GM23338 (cell line): ENCODE data around the gene BATF3. TPM values are rescaled to one million over a fixed set of nuclear protein-coding genes. Genes with fewer than 3 reads are reported as not detected.

Experiments
- ATAC-seq: fragments of 200-7000 bp; cut with Tn5 transposase; 3 replicates; pipeline ENCODE4 v1.9.1; 2020
- DNase-seq: peaks from one replicate; pipeline ENCODE4 v3.0.0-alpha.2; 2015; ENCODE audit warnings: low spot score
- H2AFZ ChIP-seq: fragments of 200-600 bp; sonication (generic); 2 replicates; pipeline ENCODE4 v1.8.0; 2016; ENCODE audit warnings: antibody characterized with exemption, mild to moderate bottlenecking, moderate library complexity
- H3F3A ChIP-seq: fragments of 200-600 bp; sonication (generic); replicated peaks from 2 replicates; pipeline ENCODE4 v1.8.0; 2017; ENCODE audit warnings: antibody characterized with exemption, mixed run types, low read depth
- H3K27ac ChIP-seq: fragments of 200-600 bp; sonication (generic); 2 replicates; pipeline ENCODE4 v1.6.1; 2016; ENCODE audit warnings: low read depth
- H3K27me3 ChIP-seq: fragments of 200-600 bp; sonication (generic); 2 replicates; pipeline ENCODE4 v1.8.0; 2016; ENCODE audit warnings: mild to moderate bottlenecking, mixed run types, moderate library complexity; ENCODE audit not compliant: insufficient read depth
- H3K36me3 ChIP-seq: fragments of 200-600 bp; sonication (generic); 2 replicates; pipeline ENCODE4 v1.8.0; 2016; ENCODE audit warnings: mild to moderate bottlenecking; ENCODE audit not compliant: insufficient read depth
- H3K4me1 ChIP-seq: fragments of 200-600 bp; sonication (generic); 2 replicates; pipeline ENCODE4 v1.8.0; 2016; ENCODE audit warnings: mild to moderate bottlenecking, moderate library complexity; ENCODE audit not compliant: insufficient read depth
- H3K4me2 ChIP-seq: fragments of 200-600 bp; sonication (generic); 2 replicates; pipeline ENCODE4 v1.7.1; 2017; ENCODE audit warnings: mixed run types
- H3K4me3 ChIP-seq: fragments of 200-600 bp; sonication (generic); 2 replicates; pipeline ENCODE4 v1.6.1; 2016; ENCODE audit warnings: mixed run types
- H3K79me2 ChIP-seq: fragments of 200-600 bp; sonication (generic); replicated peaks from 2 replicates; pipeline ENCODE4 v1.8.0; 2017; ENCODE audit warnings: mild to moderate bottlenecking; ENCODE audit not compliant: insufficient read depth
- H3K9me2 ChIP-seq: fragments of 200-600 bp; sonication (generic); 2 replicates; pipeline ENCODE4 v1.8.0; 2017; ENCODE audit not compliant: insufficient read depth
- H4K20me1 ChIP-seq: fragments of 200-600 bp; sonication (generic); replicated peaks from 2 replicates; pipeline ENCODE4 v1.8.0; 2017; ENCODE audit warnings: mild to moderate bottlenecking; ENCODE audit not compliant: insufficient read depth
- H3K27ac Mint-ChIP-seq: 2 replicates; pipeline ENCODE4 v1.8.0; 2020; ENCODE audit warnings: inconsistent platforms, mild to moderate bottlenecking, moderate library complexity, mixed read lengths
- H3K27me3 Mint-ChIP-seq: 3 replicates; pipeline ENCODE4 v1.8.0; 2022; ENCODE audit warnings: low read depth, mild to moderate bottlenecking, moderate library complexity, mixed read lengths, inconsistent platforms; ENCODE audit not compliant: insufficient read depth, poor library complexity
- H3K36me3 Mint-ChIP-seq: 3 replicates; pipeline ENCODE4 v1.8.0; 2021; ENCODE audit warnings: low read depth, mild to moderate bottlenecking, inconsistent platforms, moderate library complexity, mixed read lengths
- H3K4me1 Mint-ChIP-seq: 3 replicates; pipeline ENCODE4 v1.8.0; 2020; ENCODE audit warnings: mild to moderate bottlenecking, inconsistent platforms, mixed read lengths
- H3K4me3 Mint-ChIP-seq: 3 replicates; pipeline ENCODE4 v1.8.0; 2021; ENCODE audit warnings: moderate library complexity, mild to moderate bottlenecking, inconsistent platforms, mixed read lengths
- H3K9me3 Mint-ChIP-seq: 3 replicates; pipeline ENCODE4 v1.8.0; 2020; ENCODE audit warnings: moderate library complexity, mild to moderate bottlenecking, inconsistent platforms, mixed read lengths
- CREB1 ChIP-seq: fragments of 250-450 bp; sonication (Bioruptor Pico); IDR thresholded peaks from 2 replicates; pipeline ENCODE4 v1.5.0; 2020; ENCODE audit warnings: low read depth, mild to moderate bottlenecking, moderate library complexity
- EZH2 ChIP-seq: fragments of 200-600 bp; sonication (generic); IDR thresholded peaks from one replicate; pipeline ENCODE4 v1.8.0; 2017; ENCODE audit warnings: antibody characterized with exemption, mild to moderate bottlenecking, low read depth; ENCODE audit not compliant: unreplicated experiment
- EZH2phosphoT487 ChIP-seq: fragments of 200-600 bp; sonication (generic); IDR thresholded peaks from one replicate; pipeline ENCODE4 v1.8.1; 2018; ENCODE audit warnings: antibody characterized with exemption; ENCODE audit not compliant: unreplicated experiment
- JUNB ChIP-seq: IDR thresholded peaks from one replicate; pipeline ENCODE4 v1.6.1; 2016; ENCODE audit warnings: antibody characterized with exemption; ENCODE audit not compliant: unreplicated experiment
- NANOG ChIP-seq: IDR thresholded peaks from 2 replicates; pipeline ENCODE4 v1.6.1; 2016; ENCODE audit warnings: antibody characterized with exemption, borderline replicate concordance
- POLR2AphosphoS5 ChIP-seq: IDR thresholded peaks from 2 replicates; pipeline ENCODE4 v1.6.1; 2016; ENCODE audit warnings: antibody characterized with exemption, low read depth
- ZNF114 ChIP-seq: fragments of 250-450 bp; sonication (Bioruptor Pico); IDR thresholded peaks from 2 replicates; pipeline ENCODE4 v1.5.0; 2020; ENCODE audit warnings: mild to moderate bottlenecking, moderate library complexity
- ZNF331 ChIP-seq: fragments of 250-450 bp; sonication (Bioruptor Pico); IDR thresholded peaks from 2 replicates; pipeline ENCODE4 v1.5.0; 2020; ENCODE audit warnings: low read depth, mild to moderate bottlenecking, moderate library complexity
- polyA plus RNA-seq: library from polyadenylated mRNA; unstranded; fragments of >200 nt; fragmentation: Nextera tagmentation; extraction: Ambion mirVana; gene quantifications from 2 replicates; pipeline ENCODE4 v1.2.1, GENCODE V29; 2016
- total RNA-seq: library from RNA; depleted of rRNA; stranded (reverse); fragments of >200 nt; shearing (Covaris generic); gene quantifications from 2 replicates; pipeline ENCODE4 v1.2.3, GENCODE V29; 2014
- TF ChIP-seq, protein P1 (sequence below), 2 experiments: fragments of 200-600 bp in 1 of 2; sonication (generic) in 1 of 2; conservative IDR thresholded peaks; 2 replicates each; pipeline versions ENCODE4 v1.5.1 to v1.6.1; 2016 to 2017; ENCODE audit warnings: antibody characterized with exemption in 2 of 2, low read depth in 2 of 2, mild to moderate bottlenecking in 2 of 2, moderate library complexity in 1 of 2
- TF ChIP-seq, protein P2 (sequence below): IDR thresholded peaks from 2 replicates; pipeline ENCODE4 v1.6.1; 2016; ENCODE audit warnings: antibody characterized with exemption
- TF ChIP-seq, protein P3 (sequence below): IDR thresholded peaks from one replicate; pipeline ENCODE4 v1.6.1; 2018; ENCODE audit warnings: antibody characterized with exemption; ENCODE audit not compliant: unreplicated experiment
- TF ChIP-seq, protein P4 (sequence below): fragments of 250-450 bp; sonication (Bioruptor Pico); IDR thresholded peaks from 2 replicates; pipeline ENCODE4 v1.5.0; 2020; ENCODE audit warnings: mild to moderate bottlenecking, moderate library complexity

The BATF3 gene
- total and polyA plus RNA-seq, 2 experiments from 2014 or later = 3.6 to 7.8 TPM

DNA sequence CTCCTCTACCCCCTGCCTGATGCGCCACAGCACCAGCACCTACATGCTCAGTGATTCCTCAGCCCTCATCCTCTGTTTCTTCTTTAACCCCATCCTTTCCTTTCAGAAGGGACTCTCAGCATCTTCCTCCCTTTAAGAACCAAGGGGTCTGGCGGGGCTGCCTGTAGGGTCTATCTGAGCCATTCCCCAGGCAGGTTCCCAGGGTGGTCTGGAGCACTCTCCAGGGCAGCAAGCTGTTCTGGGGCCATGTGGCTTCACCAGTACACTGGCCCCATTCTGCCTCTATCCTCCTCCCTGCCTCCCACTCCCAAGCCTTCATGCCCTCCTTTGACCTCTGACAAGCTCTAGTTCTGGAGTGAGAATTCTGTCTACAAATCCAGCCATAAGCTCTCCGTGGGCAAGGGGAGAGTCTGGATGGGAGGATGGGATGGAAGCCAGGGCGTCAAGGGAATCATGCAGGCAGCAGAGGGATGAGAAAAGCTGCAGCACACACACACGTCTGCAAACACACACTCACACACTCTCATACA is 10.4 kb downstream of the BATF3 start:
- H3K9me2 ChIP-seq = peaks cover under 1% of the 10 kb centered on the region; the same call in 1 of the 2 replicates
- H3K4me3 Mint-ChIP-seq = no peak overlapping the region
- no peak overlapping the region for H3K4me2 ChIP-seq
- no peak overlapping the region for H3K27ac ChIP-seq
- H3K36me3 Mint-ChIP-seq = no peaks in the 10 kb centered on the region; the same call in 2 of the 3 replicates
- no peaks in the 10 kb centered on the region for H4K20me1 ChIP-seq
- H3F3A ChIP-seq = no peaks in the 10 kb centered on the region
- H3K4me1 Mint-ChIP-seq = peaks cover 13% of the 10 kb centered on the region
- ATAC-seq (no peak), DNase-seq (no peak)
- no peaks in the 10 kb centered on the region for H3K79me2 ChIP-seq
- no peaks in the 10 kb centered on the region for H3K9me3 Mint-ChIP-seq
- H3K27me3 ChIP-seq = no peaks in the 10 kb centered on the region
- no peaks in the 10 kb centered on the region; the same call in 1 of the 2 replicates for H3K36me3 ChIP-seq
- TF ChIP-seq NANOG (no peak), CREB1 (CRISPR knock-in tag) (no peak), ZNF114 (CRISPR knock-in tag) (no peak), JUNB (no peak), ZNF331 (no peak), EZH2phosphoT487 (no peak), POLR2AphosphoS5 (no peak), EZH2 (no peak)
- TF ChIP-seq, protein P1, sequence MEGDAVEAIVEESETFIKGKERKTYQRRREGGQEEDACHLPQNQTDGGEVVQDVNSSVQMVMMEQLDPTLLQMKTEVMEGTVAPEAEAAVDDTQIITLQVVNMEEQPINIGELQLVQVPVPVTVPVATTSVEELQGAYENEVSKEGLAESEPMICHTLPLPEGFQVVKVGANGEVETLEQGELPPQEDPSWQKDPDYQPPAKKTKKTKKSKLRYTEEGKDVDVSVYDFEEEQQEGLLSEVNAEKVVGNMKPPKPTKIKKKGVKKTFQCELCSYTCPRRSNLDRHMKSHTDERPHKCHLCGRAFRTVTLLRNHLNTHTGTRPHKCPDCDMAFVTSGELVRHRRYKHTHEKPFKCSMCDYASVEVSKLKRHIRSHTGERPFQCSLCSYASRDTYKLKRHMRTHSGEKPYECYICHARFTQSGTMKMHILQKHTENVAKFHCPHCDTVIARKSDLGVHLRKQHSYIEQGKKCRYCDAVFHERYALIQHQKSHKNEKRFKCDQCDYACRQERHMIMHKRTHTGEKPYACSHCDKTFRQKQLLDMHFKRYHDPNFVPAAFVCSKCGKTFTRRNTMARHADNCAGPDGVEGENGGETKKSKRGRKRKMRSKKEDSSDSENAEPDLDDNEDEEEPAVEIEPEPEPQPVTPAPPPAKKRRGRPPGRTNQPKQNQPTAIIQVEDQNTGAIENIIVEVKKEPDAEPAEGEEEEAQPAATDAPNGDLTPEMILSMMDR (conservative IDR thresholded peaks at IDR 0.05; ENCODE audit: low read depth in 2 of 2) = no peak
- TF ChIP-seq, protein P2, sequence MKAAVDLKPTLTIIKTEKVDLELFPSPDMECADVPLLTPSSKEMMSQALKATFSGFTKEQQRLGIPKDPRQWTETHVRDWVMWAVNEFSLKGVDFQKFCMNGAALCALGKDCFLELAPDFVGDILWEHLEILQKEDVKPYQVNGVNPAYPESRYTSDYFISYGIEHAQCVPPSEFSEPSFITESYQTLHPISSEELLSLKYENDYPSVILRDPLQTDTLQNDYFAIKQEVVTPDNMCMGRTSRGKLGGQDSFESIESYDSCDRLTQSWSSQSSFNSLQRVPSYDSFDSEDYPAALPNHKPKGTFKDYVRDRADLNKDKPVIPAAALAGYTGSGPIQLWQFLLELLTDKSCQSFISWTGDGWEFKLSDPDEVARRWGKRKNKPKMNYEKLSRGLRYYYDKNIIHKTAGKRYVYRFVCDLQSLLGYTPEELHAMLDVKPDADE = no peak
- TF ChIP-seq, protein P3, sequence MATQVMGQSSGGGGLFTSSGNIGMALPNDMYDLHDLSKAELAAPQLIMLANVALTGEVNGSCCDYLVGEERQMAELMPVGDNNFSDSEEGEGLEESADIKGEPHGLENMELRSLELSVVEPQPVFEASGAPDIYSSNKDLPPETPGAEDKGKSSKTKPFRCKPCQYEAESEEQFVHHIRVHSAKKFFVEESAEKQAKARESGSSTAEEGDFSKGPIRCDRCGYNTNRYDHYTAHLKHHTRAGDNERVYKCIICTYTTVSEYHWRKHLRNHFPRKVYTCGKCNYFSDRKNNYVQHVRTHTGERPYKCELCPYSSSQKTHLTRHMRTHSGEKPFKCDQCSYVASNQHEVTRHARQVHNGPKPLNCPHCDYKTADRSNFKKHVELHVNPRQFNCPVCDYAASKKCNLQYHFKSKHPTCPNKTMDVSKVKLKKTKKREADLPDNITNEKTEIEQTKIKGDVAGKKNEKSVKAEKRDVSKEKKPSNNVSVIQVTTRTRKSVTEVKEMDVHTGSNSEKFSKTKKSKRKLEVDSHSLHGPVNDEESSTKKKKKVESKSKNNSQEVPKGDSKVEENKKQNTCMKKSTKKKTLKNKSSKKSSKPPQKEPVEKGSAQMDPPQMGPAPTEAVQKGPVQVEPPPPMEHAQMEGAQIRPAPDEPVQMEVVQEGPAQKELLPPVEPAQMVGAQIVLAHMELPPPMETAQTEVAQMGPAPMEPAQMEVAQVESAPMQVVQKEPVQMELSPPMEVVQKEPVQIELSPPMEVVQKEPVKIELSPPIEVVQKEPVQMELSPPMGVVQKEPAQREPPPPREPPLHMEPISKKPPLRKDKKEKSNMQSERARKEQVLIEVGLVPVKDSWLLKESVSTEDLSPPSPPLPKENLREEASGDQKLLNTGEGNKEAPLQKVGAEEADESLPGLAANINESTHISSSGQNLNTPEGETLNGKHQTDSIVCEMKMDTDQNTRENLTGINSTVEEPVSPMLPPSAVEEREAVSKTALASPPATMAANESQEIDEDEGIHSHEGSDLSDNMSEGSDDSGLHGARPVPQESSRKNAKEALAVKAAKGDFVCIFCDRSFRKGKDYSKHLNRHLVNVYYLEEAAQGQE = no peak
- TF ChIP-seq, protein P4, sequence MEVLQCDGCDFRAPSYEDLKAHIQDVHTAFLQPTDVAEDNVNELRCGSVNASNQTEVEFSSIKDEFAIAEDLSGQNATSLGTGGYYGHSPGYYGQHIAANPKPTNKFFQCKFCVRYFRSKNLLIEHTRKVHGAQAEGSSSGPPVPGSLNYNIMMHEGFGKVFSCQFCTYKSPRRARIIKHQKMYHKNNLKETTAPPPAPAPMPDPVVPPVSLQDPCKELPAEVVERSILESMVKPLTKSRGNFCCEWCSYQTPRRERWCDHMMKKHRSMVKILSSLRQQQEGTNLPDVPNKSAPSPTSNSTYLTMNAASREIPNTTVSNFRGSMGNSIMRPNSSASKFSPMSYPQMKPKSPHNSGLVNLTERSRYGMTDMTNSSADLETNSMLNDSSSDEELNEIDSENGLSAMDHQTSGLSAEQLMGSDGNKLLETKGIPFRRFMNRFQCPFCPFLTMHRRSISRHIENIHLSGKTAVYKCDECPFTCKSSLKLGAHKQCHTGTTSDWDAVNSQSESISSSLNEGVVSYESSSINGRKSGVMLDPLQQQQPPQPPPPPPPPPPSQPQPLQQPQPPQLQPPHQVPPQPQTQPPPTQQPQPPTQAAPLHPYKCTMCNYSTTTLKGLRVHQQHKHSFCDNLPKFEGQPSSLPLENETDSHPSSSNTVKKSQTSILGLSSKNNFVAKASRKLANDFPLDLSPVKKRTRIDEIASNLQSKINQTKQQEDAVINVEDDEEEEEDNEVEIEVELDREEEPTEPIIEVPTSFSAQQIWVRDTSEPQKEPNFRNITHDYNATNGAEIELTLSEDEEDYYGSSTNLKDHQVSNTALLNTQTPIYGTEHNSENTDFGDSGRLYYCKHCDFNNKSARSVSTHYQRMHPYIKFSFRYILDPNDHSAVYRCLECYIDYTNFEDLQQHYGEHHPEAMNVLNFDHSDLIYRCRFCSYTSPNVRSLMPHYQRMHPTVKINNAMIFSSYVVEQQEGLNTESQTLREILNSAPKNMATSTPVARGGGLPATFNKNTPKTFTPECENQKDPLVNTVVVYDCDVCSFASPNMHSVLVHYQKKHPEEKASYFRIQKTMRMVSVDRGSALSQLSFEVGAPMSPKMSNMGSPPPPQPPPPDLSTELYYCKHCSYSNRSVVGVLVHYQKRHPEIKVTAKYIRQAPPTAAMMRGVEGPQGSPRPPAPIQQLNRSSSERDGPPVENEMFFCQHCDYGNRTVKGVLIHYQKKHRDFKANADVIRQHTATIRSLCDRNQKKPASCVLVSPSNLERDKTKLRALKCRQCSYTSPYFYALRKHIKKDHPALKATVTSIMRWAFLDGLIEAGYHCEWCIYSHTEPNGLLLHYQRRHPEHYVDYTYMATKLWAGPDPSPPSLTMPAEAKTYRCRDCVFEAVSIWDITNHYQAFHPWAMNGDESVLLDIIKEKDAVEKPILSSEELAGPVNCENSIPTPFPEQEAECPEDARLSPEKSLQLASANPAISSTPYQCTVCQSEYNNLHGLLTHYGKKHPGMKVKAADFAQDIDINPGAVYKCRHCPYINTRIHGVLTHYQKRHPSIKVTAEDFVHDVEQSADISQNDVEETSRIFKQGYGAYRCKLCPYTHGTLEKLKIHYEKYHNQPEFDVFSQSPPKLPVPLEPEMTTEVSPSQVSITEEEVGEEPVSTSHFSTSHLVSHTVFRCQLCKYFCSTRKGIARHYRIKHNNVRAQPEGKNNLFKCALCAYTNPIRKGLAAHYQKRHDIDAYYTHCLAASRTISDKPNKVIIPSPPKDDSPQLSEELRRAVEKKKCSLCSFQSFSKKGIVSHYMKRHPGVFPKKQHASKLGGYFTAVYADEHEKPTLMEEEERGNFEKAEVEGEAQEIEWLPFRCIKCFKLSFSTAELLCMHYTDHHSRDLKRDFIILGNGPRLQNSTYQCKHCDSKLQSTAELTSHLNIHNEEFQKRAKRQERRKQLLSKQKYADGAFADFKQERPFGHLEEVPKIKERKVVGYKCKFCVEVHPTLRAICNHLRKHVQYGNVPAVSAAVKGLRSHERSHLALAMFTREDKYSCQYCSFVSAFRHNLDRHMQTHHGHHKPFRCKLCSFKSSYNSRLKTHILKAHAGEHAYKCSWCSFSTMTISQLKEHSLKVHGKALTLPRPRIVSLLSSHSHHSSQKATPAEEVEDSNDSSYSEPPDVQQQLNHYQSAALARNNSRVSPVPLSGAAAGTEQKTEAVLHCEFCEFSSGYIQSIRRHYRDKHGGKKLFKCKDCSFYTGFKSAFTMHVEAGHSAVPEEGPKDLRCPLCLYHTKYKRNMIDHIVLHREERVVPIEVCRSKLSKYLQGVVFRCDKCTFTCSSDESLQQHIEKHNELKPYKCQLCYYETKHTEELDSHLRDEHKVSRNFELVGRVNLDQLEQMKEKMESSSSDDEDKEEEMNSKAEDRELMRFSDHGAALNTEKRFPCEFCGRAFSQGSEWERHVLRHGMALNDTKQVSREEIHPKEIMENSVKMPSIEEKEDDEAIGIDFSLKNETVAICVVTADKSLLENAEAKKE = no peak
- H3K27ac Mint-ChIP-seq = no peak overlapping the region
- H3K27me3 Mint-ChIP-seq = peaks cover 3% of the 10 kb centered on the region
- H3K4me3 ChIP-seq = no peak overlapping the region
- peaks cover 20% of the 10 kb centered on the region for H3K4me1 ChIP-seq
- H2AFZ ChIP-seq = no peak overlapping the region
